SH-SY5Y (cell line): ENCODE measurements around the gene EDIL3.

ENCODE experiments used
- GATA2 ChIP-seq: IDR thresholded peaks from 2 replicates; pipeline ENCODE4 v1.6.1; 2011; ENCODE audit warnings: mild to moderate bottlenecking, low read depth, low read length
- GATA3 ChIP-seq: IDR thresholded peaks from 2 replicates; pipeline ENCODE4 v1.6.1; 2011; ENCODE audit warnings: low read depth, mild to moderate bottlenecking, low read length, moderate library complexity

- TF ChIP-seq GATA3 (no peak), GATA2 (no peak)
Observed at GRCh38 chr5:84273517-84273883, 111.2 kb downstream of the EDIL3 start.
